Neural cell (in vitro differentiated cells): ENCODE measurements around the gene IPO11.

Experiments used
- EZH2 ChIP-seq: fragments of 200-600, 300-800 bp; shearing (Covaris generic), sonication (generic); IDR thresholded peaks from 2 replicates; pipeline ENCODE4 v1.6.1; 2014; ENCODE audit warnings: antibody characterized with exemption, low read length, borderline replicate concordance, mild to moderate bottlenecking; ENCODE audit not compliant: insufficient read depth, poor library complexity, severe bottlenecking
- REST ChIP-seq: IDR thresholded peaks from 2 replicates; pipeline ENCODE4 v1.6.1; 2012; ENCODE audit warnings: borderline replicate concordance
- SMC3 ChIP-seq: fragments of 450-650 bp; conservative IDR thresholded peaks from 2 replicates; pipeline ENCODE4 v1.6.1; 2014; ENCODE audit warnings: antibody characterized with exemption, mild to moderate bottlenecking, moderate library complexity; ENCODE audit not compliant: poor library complexity
- TAF1 ChIP-seq: IDR thresholded peaks from 2 replicates; pipeline ENCODE4 v1.6.1; 2012; ENCODE audit warnings: low read depth
- TF ChIP-seq, protein P1 (sequence below): fragments of 450-650 bp; IDR thresholded peaks from 2 replicates; pipeline ENCODE4 v1.5.1; 2014; ENCODE audit warnings: antibody characterized with exemption, mild to moderate bottlenecking, moderate library complexity; ENCODE audit not compliant: poor library complexity, severe bottlenecking

DNA sequence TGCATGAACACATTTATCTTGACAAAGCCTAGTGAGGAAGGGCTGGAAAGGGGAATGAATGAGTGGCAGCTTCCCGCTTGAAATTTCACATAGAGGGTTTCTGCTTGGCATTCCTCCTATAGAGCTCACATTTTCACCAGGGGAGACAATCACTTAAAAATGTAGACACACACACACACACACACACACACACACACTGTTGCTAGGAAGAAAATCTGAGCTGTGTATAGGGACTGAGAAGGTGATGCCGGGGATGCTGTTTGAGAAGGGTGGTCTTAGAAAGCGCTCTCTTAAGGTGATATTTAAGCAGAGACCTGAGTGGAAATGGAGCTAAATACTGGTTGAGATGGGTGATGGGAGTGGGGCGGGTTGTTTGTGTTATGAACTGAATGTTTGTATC lies 236.5 kb downstream of the IPO11 start:
- TF ChIP-seq, protein P1, sequence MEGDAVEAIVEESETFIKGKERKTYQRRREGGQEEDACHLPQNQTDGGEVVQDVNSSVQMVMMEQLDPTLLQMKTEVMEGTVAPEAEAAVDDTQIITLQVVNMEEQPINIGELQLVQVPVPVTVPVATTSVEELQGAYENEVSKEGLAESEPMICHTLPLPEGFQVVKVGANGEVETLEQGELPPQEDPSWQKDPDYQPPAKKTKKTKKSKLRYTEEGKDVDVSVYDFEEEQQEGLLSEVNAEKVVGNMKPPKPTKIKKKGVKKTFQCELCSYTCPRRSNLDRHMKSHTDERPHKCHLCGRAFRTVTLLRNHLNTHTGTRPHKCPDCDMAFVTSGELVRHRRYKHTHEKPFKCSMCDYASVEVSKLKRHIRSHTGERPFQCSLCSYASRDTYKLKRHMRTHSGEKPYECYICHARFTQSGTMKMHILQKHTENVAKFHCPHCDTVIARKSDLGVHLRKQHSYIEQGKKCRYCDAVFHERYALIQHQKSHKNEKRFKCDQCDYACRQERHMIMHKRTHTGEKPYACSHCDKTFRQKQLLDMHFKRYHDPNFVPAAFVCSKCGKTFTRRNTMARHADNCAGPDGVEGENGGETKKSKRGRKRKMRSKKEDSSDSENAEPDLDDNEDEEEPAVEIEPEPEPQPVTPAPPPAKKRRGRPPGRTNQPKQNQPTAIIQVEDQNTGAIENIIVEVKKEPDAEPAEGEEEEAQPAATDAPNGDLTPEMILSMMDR: no peak
- no peak for TF ChIP-seq REST
- no peak for TF ChIP-seq EZH2
- TF ChIP-seq TAF1: no peak
- TF ChIP-seq SMC3: no peak
